Measurements from ENCODE around the gene MEFV. TPM values are rescaled to one million over a fixed set of nuclear protein-coding genes. Genes with fewer than 3 reads are reported as not detected.

Gene MEFV
- total and polyA plus RNA-seq, 2 of the 13 experiments (the other 11 are each of a cell fraction or from before 2014, with no cell fraction given): 0.22 TPM; not detected in 1

DNA sequence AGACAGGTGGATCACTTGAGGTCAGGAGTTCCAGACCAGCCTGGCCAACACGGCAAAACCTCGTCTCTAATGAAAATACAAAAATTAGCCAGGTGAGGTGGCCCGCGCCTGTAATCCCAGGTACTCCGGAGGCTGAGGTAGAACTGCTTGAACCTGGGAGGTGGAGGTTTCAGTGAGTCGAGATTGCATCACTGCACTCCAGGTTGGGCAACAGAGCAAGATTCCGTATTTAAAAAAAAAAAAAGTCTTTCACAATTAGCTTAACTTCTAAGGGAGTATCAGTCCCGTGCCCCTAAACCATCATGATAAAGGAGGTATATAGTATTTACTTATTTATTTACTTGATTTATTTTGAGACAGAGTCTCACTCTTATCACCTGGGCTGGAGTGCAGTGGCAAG is 3.4 kb upstream of the MEFV start (continued):
- TF ChIP-seq, protein P1, sequence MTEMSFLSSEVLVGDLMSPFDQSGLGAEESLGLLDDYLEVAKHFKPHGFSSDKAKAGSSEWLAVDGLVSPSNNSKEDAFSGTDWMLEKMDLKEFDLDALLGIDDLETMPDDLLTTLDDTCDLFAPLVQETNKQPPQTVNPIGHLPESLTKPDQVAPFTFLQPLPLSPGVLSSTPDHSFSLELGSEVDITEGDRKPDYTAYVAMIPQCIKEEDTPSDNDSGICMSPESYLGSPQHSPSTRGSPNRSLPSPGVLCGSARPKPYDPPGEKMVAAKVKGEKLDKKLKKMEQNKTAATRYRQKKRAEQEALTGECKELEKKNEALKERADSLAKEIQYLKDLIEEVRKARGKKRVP (CRISPR knock-in tag; IDR thresholded peaks at IDR 0.05): peak in 1 of 2 experiments; percentile 70; a peak in 2 of 4 replicates
- TF ChIP-seq, protein P2, sequence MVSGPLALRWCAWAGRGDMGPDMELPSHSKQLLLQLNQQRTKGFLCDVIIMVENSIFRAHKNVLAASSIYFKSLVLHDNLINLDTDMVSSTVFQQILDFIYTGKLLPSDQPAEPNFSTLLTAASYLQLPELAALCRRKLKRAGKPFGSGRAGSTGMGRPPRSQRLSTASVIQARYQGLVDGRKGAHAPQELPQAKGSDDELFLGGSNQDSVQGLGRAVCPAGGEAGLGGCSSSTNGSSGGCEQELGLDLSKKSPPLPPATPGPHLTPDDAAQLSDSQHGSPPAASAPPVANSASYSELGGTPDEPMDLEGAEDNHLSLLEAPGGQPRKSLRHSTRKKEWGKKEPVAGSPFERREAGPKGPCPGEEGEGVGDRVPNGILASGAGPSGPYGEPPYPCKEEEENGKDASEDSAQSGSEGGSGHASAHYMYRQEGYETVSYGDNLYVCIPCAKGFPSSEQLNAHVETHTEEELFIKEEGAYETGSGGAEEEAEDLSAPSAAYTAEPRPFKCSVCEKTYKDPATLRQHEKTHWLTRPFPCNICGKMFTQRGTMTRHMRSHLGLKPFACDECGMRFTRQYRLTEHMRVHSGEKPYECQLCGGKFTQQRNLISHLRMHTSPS (CRISPR knock-in tag; IDR thresholded peaks at IDR 0.05; ENCODE audit: low read depth): no peak

DNA sequence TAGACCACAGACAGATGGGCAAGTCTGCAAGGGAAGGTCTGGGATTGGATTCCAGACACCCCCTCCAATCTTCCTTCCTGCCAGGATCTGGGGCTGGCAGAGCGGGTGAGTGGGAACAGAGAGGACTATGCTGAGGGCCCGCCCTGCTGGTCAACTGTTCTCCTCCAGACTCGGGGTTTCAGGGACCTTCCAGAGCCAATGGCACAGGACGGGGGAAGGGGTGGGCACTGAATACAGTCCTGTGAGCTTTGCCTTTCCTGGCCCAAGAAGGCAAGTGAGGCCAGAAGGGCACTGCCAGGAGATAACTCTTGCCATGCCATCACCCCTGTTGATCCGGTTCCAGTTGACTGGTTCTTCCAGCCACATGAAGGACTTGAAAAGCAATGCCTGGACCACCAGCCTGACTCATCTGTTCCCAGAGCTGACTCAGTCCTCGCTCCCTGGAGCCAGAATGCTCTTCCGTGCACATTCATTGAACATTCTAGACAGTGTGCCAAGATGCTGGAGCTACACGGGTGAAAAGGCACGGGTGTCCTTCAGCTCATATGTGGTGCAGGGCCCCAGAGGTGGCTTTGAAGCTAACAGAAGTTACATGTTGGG is 533 bp upstream of the MEFV start:
- BruUV-seq (replicated peaks): no TSS peak
- intact Hi-C loops (cut with micrococcal nuclease; ENCODE audit: unreplicated experiment): no loop called here
- no peak overlapping the region; the same call in 1 of the 2 replicates for H3K9ac ChIP-seq (ENCODE audit: insufficient read depth, low read depth, low read length)

More for the DNA sequence above, 533 bp upstream of the MEFV start:
- no peaks in the 10 kb centered on the region for H3K36me3 ChIP-seq (replicated peaks in 1 of 2; ENCODE audit: control insufficient read depth in 1 of 2, insufficient read depth in 2 of 2, low read length in 2 of 2)
- 4% methylated on average over 8 of the region's 9 CpGs for WGBS (ENCODE audit: low lambda C conversion rate)
- peaks cover 7 to 33% of the 10 kb centered on the region in 2 experiments; a peak in 4 of 5 replicates for H3K27me3 ChIP-seq (ENCODE audit: control insufficient read depth in 1 of 2, insufficient read depth in 2 of 2, low read length in 2 of 2)
- peaks cover 48% of the 10 kb centered on the region for H3K4me1 ChIP-seq (ENCODE audit: insufficient read depth, low read length)
- FAIRE-seq (no peak), DNase-seq (ENCODE audit: low spot score) (no peak), ATAC-seq (no peak)
- H3K27ac ChIP-seq (ENCODE audit: extremely low read length, insufficient read depth, low read length): no peak overlapping the region
- H3K9me3 ChIP-seq (ENCODE audit: low read length): no peaks in the 10 kb centered on the region
- H3K79me2 ChIP-seq (ENCODE audit: insufficient read depth, low read length): no peaks in the 10 kb centered on the region
- TF ChIP-seq UBTF (CRISPR knock-in tag; IDR thresholded peaks at IDR 0.05) (peak; percentile 14; the same call in 1 of the 2 replicates), ZNF160 (CRISPR knock-in tag; IDR thresholded peaks at IDR 0.05) (no peak)
- no peak overlapping the region for H2AFZ ChIP-seq (ENCODE audit: low read length)
- no peak overlapping the region for H3K4me3 ChIP-seq (replicated peaks in 1 of 3; ENCODE audit: insufficient read depth in 1 of 3, low read depth in 2 of 3, low read length in 3 of 3)
- H4K20me1 ChIP-seq (ENCODE audit: insufficient read depth, low read length): no peaks in the 10 kb centered on the region
- CTCF ChIA-PET (ENCODE audit: low intra/inter-chr PET ratio, low total read pairs): no interaction called here
- POLR2A ChIA-PET: interaction anchor here (1.1 to 1.6 kb wide), 2 partner anchors 11 to 26 kb away, joined by 3 to 5 read pairs; no protein-coding TSS in a partner anchor
- in situ Hi-C loops (cut with HindIII; ENCODE audit: extremely low pct_ligation_motif_present, low pct_unique_long_range_greater_than_20kb): no loop called here
- peak overlapping the region; percentile 45; the same call in 1 of the 2 replicates for H3K4me2 ChIP-seq (ENCODE audit: low read depth, low read length)
